ENCODE data around the gene VAMP4. TPM values are rescaled to one million over a fixed set of nuclear protein-coding genes. Genes with fewer than 3 reads are reported as not detected.

VAMP4 gene
- total RNA-seq, 1 experiment from 2014 or later: 9.3 TPM

DNA sequence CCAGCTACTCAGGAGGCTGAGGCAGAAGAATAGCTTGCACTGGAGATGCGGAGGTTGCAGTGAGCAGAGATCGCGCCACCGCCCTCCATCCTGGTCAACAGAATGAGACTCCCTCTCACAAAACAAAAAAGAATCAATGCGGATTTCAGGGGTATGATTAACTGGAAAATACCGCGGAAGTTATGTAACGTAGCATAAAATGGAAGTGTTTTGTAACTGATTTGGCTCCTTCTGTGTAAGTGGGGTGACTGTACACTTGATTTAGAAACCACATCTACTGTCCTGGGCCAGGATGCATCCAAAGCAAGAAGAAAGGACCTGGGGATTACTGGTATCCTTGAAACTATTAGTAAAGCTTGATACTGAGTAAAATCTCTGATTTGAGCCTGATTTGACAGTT lies 3.1 kb upstream of the VAMP4 start:
- H3K36me3 ChIP-seq (ENCODE audit: control insufficient read depth, insufficient read depth, low read length): no peaks in the 10 kb centered on the region; the same call in 1 of the 2 replicates
- ChIA-PET CTCF (no interaction called here), POLR2A (no interaction called here)
- ATAC-seq: no peak
- no peak overlapping the region for H3K27ac ChIP-seq (ENCODE audit: low read length)
- H3K27me3 ChIP-seq (ENCODE audit: control insufficient read depth, insufficient read depth, low read length): no peaks in the 10 kb centered on the region
- no peak for DNase-seq (ENCODE audit: low read depth, low spot score)
- H3K4me1 ChIP-seq (ENCODE audit: control insufficient read depth, insufficient read depth, low read length): peaks cover 17% of the 10 kb centered on the region
- no TSS peak for BruUV-seq (replicated peaks)
- H3K9me3 ChIP-seq (ENCODE audit: control insufficient read depth, insufficient read depth, low read depth, low read length): no peaks in the 10 kb centered on the region
- no peak for TF ChIP-seq POLR2AphosphoS5 (IDR thresholded peaks at IDR 0.05; ENCODE audit: low read depth, low read length)
- no peak overlapping the region for H3K4me3 ChIP-seq (ENCODE audit: low read depth in 2 of 2, low read length in 2 of 2)
- in situ Hi-C loops (cut with HindIII; ENCODE audit: low pct_unique_long_range_greater_than_20kb, low sequenced_read_pairs) (no loop called here), intact Hi-C loops (cut with micrococcal nuclease; ENCODE audit: unreplicated experiment) (no loop called here)

DNA sequence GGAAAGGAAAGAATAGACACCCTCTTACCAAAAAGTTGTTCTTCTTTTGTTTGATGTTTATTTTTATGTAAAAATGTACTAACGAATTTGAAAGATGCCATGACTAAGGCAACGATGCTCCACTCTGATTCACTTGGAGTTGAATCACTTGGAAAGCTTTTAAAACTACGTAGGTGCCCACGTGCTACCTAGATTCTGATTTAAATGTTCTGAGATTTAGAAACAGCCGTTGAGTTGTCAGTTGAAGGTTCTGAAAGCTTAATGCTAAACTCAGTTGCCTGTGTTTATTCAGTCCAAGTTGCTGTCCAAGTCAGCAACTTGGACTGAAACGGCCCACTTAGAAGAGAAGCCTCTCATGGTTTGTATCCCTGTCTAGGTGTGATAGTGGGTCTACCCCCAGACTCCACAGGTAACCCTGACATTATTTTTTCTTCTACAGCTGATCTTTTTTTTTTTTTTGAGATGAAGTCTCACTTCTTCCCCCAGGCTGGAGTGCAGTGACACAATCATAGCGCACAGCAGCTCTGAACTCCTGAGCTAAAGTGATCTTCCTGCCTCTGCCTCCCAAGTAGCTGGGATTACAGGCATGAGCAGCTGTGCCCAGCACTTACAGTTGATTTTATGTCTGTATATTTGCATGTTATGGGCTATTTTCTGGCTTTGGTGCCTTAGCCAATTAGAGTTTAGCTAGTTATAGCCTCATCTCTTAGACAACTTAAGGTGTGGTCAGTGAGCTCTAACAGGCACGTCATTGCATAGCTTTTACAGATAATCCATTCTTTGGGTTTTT lies 1.4 kb upstream of the VAMP4 start:
- H3K4me3 ChIP-seq (ENCODE audit: low read depth in 2 of 2, low read length in 2 of 2): peak overlapping the region; percentile 91 to 96
- no peaks in the 10 kb centered on the region; the same call in 1 of the 2 replicates for H3K36me3 ChIP-seq (ENCODE audit: control insufficient read depth, insufficient read depth, low read length)
- no TSS peak for BruUV-seq (replicated peaks)
- peak overlapping the region; percentile 85 for H3K27ac ChIP-seq (ENCODE audit: low read length)
- ChIA-PET CTCF (interaction anchor here (0.7 kb wide), 1 partner anchor 264 kb away, joined by 6 read pairs; no protein-coding TSS in a partner anchor), POLR2A (interaction anchor here (0.6 to 0.7 kb wide), 3 partner anchors 9 to 113 kb away, joined by 3 to 6 read pairs (median 4); no protein-coding TSS in a partner anchor)
- no peaks in the 10 kb centered on the region for H3K27me3 ChIP-seq (ENCODE audit: control insufficient read depth, insufficient read depth, low read length)
- intact Hi-C loops (cut with micrococcal nuclease; ENCODE audit: unreplicated experiment): no loop called here
- peak; percentile 59 for DNase-seq (ENCODE audit: low read depth, low spot score)
- no peak for TF ChIP-seq TCF7L2 (IDR thresholded peaks at IDR 0.05; ENCODE audit: low read depth, low read length)
- TF ChIP-seq POLR2AphosphoS5 (IDR thresholded peaks at IDR 0.05; ENCODE audit: low read depth, low read length): no peak
- ATAC-seq: no peak
- peaks cover 17% of the 10 kb centered on the region for H3K4me1 ChIP-seq (ENCODE audit: control insufficient read depth, insufficient read depth, low read length)
- in situ Hi-C loops (cut with HindIII; ENCODE audit: low pct_unique_long_range_greater_than_20kb, low sequenced_read_pairs): no loop called here
- no peaks in the 10 kb centered on the region for H3K9me3 ChIP-seq (ENCODE audit: control insufficient read depth, insufficient read depth, low read depth, low read length)

DNA sequence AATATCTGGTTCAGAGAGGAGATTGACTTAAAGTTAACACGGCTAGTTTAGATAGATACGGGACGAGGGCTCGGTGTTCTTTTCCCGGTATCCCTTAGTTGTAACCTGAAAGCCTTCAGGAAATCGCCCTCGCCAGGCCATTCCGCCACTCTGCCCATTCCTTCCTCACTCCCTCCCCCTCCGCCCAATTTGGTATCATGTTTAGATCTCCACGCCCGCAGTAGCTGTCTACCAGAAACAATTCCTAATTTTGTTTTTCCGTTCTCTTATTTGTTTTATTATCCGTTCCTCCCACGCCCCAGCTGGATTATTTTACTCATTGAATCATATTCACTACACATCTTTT lies 685 bp upstream of the VAMP4 start:
- CTCF ChIA-PET: interaction anchor here (0.7 kb wide), 1 partner anchor 8 kb away, joined by 4 read pairs; no protein-coding TSS in a partner anchor
- ATAC-seq (peak; percentile 69), DNase-seq (ENCODE audit: low read depth, low spot score) (no peak)
- TF ChIP-seq TCF7L2 (IDR thresholded peaks at IDR 0.05; ENCODE audit: low read depth, low read length) (no peak), POLR2AphosphoS5 (IDR thresholded peaks at IDR 0.05; ENCODE audit: low read depth, low read length) (no peak), SIN3A (IDR thresholded peaks at IDR 0.05; ENCODE audit: borderline replicate concordance, insufficient read depth, low read depth, low read length) (no peak)
- TF ChIP-seq, protein P1, sequence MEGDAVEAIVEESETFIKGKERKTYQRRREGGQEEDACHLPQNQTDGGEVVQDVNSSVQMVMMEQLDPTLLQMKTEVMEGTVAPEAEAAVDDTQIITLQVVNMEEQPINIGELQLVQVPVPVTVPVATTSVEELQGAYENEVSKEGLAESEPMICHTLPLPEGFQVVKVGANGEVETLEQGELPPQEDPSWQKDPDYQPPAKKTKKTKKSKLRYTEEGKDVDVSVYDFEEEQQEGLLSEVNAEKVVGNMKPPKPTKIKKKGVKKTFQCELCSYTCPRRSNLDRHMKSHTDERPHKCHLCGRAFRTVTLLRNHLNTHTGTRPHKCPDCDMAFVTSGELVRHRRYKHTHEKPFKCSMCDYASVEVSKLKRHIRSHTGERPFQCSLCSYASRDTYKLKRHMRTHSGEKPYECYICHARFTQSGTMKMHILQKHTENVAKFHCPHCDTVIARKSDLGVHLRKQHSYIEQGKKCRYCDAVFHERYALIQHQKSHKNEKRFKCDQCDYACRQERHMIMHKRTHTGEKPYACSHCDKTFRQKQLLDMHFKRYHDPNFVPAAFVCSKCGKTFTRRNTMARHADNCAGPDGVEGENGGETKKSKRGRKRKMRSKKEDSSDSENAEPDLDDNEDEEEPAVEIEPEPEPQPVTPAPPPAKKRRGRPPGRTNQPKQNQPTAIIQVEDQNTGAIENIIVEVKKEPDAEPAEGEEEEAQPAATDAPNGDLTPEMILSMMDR (IDR thresholded peaks at IDR 0.05): no peak
- TF ChIP-seq, protein P2, sequence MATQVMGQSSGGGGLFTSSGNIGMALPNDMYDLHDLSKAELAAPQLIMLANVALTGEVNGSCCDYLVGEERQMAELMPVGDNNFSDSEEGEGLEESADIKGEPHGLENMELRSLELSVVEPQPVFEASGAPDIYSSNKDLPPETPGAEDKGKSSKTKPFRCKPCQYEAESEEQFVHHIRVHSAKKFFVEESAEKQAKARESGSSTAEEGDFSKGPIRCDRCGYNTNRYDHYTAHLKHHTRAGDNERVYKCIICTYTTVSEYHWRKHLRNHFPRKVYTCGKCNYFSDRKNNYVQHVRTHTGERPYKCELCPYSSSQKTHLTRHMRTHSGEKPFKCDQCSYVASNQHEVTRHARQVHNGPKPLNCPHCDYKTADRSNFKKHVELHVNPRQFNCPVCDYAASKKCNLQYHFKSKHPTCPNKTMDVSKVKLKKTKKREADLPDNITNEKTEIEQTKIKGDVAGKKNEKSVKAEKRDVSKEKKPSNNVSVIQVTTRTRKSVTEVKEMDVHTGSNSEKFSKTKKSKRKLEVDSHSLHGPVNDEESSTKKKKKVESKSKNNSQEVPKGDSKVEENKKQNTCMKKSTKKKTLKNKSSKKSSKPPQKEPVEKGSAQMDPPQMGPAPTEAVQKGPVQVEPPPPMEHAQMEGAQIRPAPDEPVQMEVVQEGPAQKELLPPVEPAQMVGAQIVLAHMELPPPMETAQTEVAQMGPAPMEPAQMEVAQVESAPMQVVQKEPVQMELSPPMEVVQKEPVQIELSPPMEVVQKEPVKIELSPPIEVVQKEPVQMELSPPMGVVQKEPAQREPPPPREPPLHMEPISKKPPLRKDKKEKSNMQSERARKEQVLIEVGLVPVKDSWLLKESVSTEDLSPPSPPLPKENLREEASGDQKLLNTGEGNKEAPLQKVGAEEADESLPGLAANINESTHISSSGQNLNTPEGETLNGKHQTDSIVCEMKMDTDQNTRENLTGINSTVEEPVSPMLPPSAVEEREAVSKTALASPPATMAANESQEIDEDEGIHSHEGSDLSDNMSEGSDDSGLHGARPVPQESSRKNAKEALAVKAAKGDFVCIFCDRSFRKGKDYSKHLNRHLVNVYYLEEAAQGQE (IDR thresholded peaks at IDR 0.05; ENCODE audit: insufficient read depth in 1 of 2, low read depth in 2 of 2, low read length in 1 of 2): no peak
- POLR2A ChIA-PET: interaction anchor here (0.6 to 1.1 kb wide), 4 partner anchors 8 to 95 kb away, joined by 3 to 7 read pairs (median 6); no protein-coding TSS in a partner anchor
- Histone ChIP-seq H3K4me3 (ENCODE audit: low read depth in 2 of 2, low read length in 2 of 2) (peak overlapping the region; percentile 91 to 96), H3K27ac (ENCODE audit: low read length) (peak overlapping the region; percentile 85), H3K36me3 (ENCODE audit: control insufficient read depth, insufficient read depth, low read length) (no peaks in the 10 kb centered on the region; the same call in 1 of the 2 replicates), H3K9me3 (ENCODE audit: control insufficient read depth, insufficient read depth, low read depth, low read length) (no peaks in the 10 kb centered on the region), H3K4me1 (ENCODE audit: control insufficient read depth, insufficient read depth, low read length) (peaks cover 17% of the 10 kb centered on the region), H3K27me3 (ENCODE audit: control insufficient read depth, insufficient read depth, low read length) (no peaks in the 10 kb centered on the region)
- intact Hi-C loops (cut with micrococcal nuclease; ENCODE audit: unreplicated experiment) (no loop called here), in situ Hi-C loops (cut with HindIII; ENCODE audit: low pct_unique_long_range_greater_than_20kb, low sequenced_read_pairs) (no loop called here)
- TSS peak; percentile 95 for BruUV-seq (replicated peaks)
